CD4-positive, alpha-beta T cell treated with Interleukin-17A for 4 hours (primary cell): ENCODE results near the gene NCOR1.
"Not testable (repeated sequence)": the region's sequence is repeated elsewhere in the genome, so short reads cannot be mapped to it uniquely, and the experiment has no call there.

Experiments used
- DNase-seq: peaks from one replicate; pipeline ENCODE4 v3.0.0-alpha.2; 2020; ENCODE audit warnings: mixed read lengths

Gene NCOR1

DNA sequence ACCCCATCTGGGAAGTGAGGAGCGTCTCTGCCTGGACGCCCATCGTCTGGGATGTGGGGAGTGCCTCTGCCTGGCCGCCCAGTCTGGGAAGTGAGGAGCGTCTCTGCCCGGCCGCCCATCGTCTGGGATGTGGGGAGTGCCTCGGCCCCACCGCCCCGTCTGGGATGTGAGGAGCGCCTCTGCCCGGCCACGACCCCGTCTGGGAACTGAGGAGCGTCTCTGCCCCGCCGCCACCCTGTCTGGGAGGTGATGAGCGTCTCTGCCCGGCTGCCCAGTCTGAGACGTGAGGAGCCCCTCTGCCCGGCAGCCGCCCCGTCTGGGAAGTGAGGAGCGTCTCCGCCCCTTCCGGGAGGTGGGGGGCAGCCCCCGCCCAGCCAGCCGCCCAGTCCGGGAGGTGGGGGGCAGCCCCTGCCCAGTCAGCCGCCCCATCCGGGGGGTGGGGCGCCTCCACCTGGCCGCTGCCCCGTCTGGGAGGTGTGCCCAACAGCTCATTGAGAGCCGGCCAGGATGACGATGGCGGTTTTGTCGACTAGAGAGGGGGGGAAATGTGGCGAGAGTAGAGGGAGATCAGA, 69.9 kb downstream of the NCOR1 start:
- not testable (repeated sequence) for DNase-seq

- DNase-seq = no peak
These were observed 73.6 kb downstream of the NCOR1 start for GRCh38 chr17:16141685-16142084.

DNA sequence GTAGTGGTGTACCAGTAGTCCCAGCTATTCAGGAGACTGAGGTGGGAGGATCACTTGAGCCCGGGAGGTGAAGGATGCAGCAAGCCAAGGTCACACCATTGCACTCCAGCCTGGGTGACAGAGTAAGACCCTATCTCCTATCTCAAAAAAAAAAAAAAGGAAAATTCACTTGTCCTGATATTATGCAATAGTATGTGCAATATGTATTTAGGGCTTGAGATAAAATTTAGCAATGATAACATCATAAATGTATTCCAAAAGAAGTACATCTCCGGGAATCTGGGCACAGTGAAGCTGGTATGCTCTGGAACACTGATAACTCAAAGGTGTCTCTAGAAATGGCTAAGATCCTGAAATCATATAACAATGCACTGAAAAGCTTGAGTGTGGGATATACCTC, 74.5 kb downstream of the NCOR1 start:
- DNase-seq = no peak

- DNase-seq = no peak
These were observed 79.9 kb downstream of the NCOR1 start for GRCh38 chr17:16135461-16135860.

DNA sequence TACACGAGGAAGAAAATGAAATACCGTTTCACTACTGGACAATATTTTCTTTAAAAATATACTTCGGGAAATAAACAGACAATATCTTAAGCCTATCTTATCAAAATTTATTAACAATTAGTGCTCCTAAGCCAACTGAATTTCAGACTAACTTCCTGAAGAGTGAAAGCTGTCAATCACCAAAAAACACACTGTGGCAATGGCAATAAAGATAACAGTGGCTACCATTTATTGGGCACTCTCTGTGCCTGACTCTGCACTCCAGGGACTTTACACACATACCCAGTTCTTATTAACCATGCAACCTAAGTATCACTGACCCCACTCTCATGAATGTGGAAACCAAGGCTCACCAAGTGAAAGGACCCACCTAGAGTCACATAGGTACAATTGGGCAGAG, 83.7 kb downstream of the NCOR1 start:
- no peak for DNase-seq

GRCh38 chr17:16129441-16130205, 85.7 kb downstream of the NCOR1 start:
- DNase-seq = no peak

GRCh38 chr17:16123531-16123930, 91.8 kb downstream of the NCOR1 start:
- no peak for DNase-seq

DNA sequence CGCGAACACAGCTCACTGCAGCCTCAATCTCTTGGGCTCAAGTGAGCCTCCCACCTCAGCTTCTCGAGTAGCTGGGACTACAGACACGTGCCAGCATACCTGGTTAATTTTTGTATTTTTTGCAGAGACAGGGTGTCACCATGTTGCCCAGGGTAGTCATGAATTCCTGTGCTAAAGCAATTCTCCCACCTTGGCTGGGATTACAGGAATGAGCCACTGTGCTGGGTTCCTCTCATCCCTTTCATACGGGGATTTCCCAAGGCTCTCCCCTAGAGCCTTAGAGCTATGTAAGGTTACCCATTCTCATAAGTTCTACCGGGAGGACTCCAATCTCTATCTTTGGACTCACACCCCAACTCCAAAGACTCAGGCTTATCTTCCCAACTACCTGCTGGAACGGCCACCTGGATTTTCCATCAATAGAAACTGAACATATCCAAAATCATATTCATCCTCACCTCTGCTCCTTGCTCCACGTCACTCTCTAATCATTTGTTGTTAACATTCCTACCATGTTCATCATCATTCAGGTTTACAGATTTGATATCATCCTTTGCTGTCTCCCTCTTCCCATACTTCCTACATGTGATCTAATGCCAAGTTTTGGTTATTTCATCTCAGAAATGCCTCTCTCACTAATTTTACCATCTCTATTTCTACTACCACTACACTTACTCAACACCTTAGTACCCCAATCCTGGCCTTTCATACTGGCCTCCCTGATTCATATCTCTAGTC, 92.5 kb downstream of the NCOR1 start:
- DNase-seq = no peak

DNA sequence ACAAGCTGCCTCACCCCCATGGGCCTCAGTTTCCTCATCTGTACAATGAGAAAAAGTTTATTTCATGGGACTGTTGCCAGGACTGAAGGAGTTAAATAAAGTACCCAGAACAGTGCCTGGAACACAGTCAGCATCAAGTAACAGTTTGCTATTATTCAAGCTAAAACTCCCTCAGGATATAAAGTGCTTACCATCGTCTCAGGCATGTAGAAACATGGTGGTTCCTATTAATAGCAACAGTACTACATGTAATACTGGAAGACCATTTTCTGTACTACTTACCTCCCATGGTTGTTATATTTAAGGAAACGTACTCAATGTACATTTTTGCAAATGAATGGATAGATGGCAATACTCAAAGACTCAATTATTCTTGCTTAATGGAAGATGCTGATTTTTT, 93.4 kb downstream of the NCOR1 start:
- no peak for DNase-seq

DNA sequence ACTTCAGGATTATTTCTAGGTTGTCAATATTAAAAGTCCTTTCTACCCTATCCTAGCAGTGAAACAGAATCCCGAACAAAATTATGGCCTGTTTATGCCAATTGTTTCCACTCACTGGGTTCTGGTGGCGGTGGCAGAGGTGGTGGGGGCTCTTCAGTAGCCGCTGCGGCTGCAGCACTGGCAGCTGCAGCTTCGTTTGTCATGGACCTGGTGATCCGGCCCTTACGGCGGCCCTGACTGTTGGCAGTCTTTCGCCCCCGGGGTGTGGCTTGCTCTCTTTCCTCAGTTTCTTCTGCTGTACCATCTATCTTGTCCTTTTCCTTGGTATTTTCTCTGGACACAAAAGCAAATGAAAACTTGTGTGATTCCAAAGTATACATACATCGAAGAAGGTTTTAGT, 94.4 kb downstream of the NCOR1 start:
- no peak for DNase-seq

DNA sequence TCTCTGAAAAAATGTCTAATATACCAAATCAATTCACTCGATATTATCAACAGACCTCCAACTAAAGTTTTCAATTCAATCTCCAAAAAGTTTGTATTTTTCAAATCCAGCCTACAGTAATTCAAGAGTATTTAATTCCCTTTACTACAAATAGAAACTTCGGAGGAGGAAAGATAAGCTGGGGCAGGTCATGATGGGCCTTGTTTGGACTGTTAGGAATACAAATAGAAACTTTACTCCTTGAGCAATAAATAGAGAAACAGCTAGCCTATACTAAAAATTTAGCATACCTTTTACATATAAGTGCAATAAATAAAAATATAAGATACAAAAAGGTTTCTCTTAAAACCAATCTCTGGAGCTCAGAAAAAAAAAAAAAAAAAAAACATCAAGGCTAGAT, 98.2 kb downstream of the NCOR1 start:
- DNase-seq = no peak

- not testable (repeated sequence) for DNase-seq
These were observed 100.1 kb downstream of the NCOR1 start for GRCh38 chr17:16115077-16115698.

- no peak for DNase-seq
These were observed 106.5 kb downstream of the NCOR1 start for GRCh38 chr17:16108871-16109270.

DNA sequence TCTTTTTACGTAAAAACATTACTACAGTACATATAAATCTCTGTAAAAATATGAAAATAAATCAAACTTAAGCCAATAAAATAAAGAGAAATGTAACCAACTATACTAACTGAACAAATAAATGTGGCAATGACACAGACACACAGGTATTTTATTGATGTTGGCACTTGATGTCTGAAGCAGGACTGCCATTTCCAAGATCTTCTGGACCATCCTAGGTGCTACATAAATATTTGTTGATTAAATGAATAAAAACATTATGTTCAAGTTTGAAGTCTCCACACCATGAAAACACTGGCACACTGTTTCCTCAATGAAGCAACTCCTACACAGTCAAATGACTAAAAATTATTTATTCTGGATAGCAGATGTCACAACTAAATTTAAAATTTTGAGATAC, 106.9 kb downstream of the NCOR1 start:
- DNase-seq = no peak

- no peak for DNase-seq
These were observed 108.1 kb downstream of the NCOR1 start for GRCh38 chr17:16107165-16107770.

DNA sequence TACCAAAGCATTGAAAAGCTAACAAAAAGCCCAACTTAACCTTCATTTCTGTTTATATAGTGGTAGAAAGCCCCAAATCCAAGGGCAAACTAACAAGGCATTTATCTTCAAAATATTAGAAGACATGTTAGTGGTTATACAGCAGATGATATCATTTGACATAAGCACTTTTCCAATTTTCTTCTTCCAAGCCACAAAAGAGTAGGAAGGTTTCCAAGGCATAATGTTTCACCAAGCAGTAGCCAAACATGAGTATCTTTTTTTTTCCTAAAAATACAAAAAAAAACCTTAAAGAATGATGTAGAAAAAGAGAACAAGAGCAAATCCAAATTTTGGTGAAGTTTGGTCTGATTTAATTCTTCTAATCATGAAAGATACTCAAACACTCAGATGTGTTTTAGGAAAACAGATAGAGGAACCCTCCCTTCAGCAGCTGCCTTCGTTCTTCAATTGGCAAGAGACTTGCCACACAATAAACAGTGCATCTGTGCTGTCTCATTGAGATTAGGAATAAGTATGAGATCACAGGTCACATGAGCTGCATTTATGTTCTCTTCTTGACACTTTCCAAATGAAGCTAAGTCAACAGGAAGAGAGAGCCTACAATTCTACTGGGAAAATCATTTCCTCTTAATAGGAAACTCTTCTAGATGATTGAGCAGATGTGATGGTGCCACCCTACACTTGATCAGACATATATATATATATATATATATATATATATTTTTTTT, 109.0 kb downstream of the NCOR1 start:
- no peak for DNase-seq

- DNase-seq = no peak
These were observed 111.1 kb downstream of the NCOR1 start for GRCh38 chr17:16104189-16104588.

GRCh38 chr17:16101440-16101839, 113.9 kb downstream of the NCOR1 start:
- no peak for DNase-seq

DNA sequence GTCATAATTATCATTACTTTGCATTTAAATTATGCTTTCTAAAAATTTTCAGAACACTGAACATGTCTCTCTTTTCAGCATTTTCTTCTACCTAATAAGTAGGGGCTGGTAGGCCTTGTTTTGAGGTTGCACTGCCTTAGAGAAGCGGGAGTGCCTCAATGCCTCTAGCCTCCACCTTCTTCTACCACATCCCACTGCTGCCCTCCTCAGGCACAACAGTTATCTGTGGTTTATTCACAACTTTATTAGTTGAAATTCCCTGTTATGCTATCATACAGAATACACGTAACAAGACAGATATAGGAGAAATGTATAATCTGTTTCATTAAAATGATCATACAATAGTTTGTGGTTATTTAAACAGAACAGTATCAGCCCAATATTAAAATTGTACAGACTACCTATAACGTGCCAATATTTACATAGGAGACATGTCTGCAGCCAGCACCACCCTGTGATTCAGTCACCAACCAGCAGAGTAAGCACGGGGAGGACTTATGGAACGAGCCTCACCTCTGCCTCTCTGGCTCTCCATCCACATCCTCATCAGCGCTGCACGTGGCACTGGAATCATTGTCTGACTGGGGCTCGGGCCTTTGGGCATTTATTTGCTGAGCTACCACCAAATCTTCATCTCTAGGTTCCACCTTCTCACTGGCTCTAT, 114.5 kb downstream of the NCOR1 start:
- no peak for DNase-seq

- DNase-seq = no peak
These were observed 123.6 kb downstream of the NCOR1 start for GRCh38 chr17:16091773-16092172.

DNA sequence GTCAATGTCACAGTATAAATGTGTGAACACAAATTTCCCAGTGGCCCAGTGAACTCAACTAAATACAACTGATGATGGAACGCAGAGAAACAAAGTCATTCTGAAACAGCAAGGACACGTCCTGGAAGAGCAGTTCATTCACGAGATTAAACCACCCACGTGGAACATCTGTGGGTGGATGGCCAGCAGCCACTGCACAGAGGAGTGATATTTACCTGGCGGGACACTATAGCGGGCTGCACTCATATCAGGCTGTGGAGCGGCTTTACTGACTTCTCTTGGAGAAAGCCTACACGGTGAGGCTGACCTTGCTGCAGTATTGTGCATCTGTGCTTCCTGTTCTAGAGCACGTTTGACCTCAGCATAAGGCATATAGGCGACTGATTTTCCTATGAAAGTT, 128.4 kb downstream of the NCOR1 start:
- no peak for DNase-seq
